Endothelial cell of hepatic sinusoid (primary cell): ENCODE results near the gene COBL.

Source experiments
- in situ Hi-C: cut with HindIII; loops from 2 replicates; pipeline ENCODE4 v1.10.0; 2017; ENCODE audit warnings: low sequenced_read_pairs

The COBL gene

GRCh38 chr7:51085034-51085692 lies 231.4 kb downstream of the COBL start:
- in situ Hi-C loops, result no loop called here

GRCh38 chr7:51084121-51084520 lies 232.5 kb downstream of the COBL start:
- in situ Hi-C loops, result no loop called here

GRCh38 chr7:51082940-51083533 lies 233.6 kb downstream of the COBL start:
- in situ Hi-C loops, result no loop called here

GRCh38 chr7:51082096-51082840 lies 234.3 kb downstream of the COBL start:
- in situ Hi-C loops, result no loop called here

GRCh38 chr7:51081270-51081890 lies 235.2 kb downstream of the COBL start:
- in situ Hi-C loops, result no loop called here

- in situ Hi-C loops, result no loop called here
Observed at GRCh38 chr7:51080622-51081269, 235.9 kb downstream of the COBL start.

GRCh38 chr7:51080216-51080615 lies 236.4 kb downstream of the COBL start:
- in situ Hi-C loops, result no loop called here

GRCh38 chr7:51079494-51079893 lies 237.1 kb downstream of the COBL start:
- in situ Hi-C loops, result no loop called here

GRCh38 chr7:51078653-51079052 lies 238.0 kb downstream of the COBL start:
- in situ Hi-C loops, result no loop called here

GRCh38 chr7:51077987-51078370 lies 238.6 kb downstream of the COBL start:
- in situ Hi-C loops, result no loop called here

- in situ Hi-C loops, result no loop called here
Observed at GRCh38 chr7:51077316-51077986, 239.2 kb downstream of the COBL start.

GRCh38 chr7:51075681-51076580 lies 240.7 kb downstream of the COBL start:
- in situ Hi-C loops, result no loop called here

- in situ Hi-C loops, result no loop called here
Observed at GRCh38 chr7:51073171-51073570, 243.4 kb downstream of the COBL start.

- in situ Hi-C loops, result no loop called here
Observed at GRCh38 chr7:51072281-51072680, 244.3 kb downstream of the COBL start.

GRCh38 chr7:51071427-51071826 lies 245.2 kb downstream of the COBL start:
- in situ Hi-C loops, result no loop called here

- in situ Hi-C loops, result no loop called here
Observed at GRCh38 chr7:51070151-51070550, 246.5 kb downstream of the COBL start.

- in situ Hi-C loops, result no loop called here
Observed at GRCh38 chr7:51069411-51070083, 247.1 kb downstream of the COBL start.

- in situ Hi-C loops, result no loop called here
Observed at GRCh38 chr7:51068401-51068800, 248.2 kb downstream of the COBL start.

GRCh38 chr7:51067757-51068156 lies 248.9 kb downstream of the COBL start:
- in situ Hi-C loops, result no loop called here
